HCT116 (cell line): ENCODE measurements around the gene RNH1. TPM values are rescaled to one million over a fixed set of nuclear protein-coding genes. Genes with fewer than 3 reads are reported as not detected.

Experiments used
- ATAC-seq: fragments of 200-7000 bp; cut with Tn5 transposase; 2 replicates; pipeline ENCODE4 v1.9.1; 2020; ENCODE audit warnings: mild to moderate bottlenecking, moderate library complexity
- BruUV-seq: library from RNA; stranded (reverse); fragments of 400-500 nt; replicated peaks from 2 replicates; lab custom pipeline; 2021; lab: Mats Ljungman, UMichigan
- CTCF ChIA-PET: fragments of 300-600 bp; sonication (Branson Sonifier 250); formaldehyde crosslinking; loops from one replicate; lab custom pipeline; 2021; ENCODE audit warnings: antibody characterized with exemption; lab: Charles Lee
- POLR2A ChIA-PET: fragments of 300-600, 350-600 bp; sonication (Branson Sonifier 250); formaldehyde crosslinking; loops from one replicate; lab custom pipeline; 2021; ENCODE audit warnings: antibody characterized with exemption; lab: Charles Lee
- RAD21 ChIA-PET, 2 experiments: fragments of 300-600 bp; sonication (Branson Sonifier 250); formaldehyde crosslinking; loops; one replicate each; lab custom pipeline; 2023; ENCODE audit warnings: low total read pairs in 2 of 2; ENCODE audit not compliant: uncharacterized antibody in 2 of 2, unreplicated experiment in 2 of 2, low non-redundant PET in 1 of 2; lab: Charles Lee
- DNase-seq: peaks from one replicate; pipeline ENCODE4 v3.0.0-alpha.2; 2010; ENCODE audit warnings: low read depth, low spot score
- H2AFZ ChIP-seq: fragments of 200-600 bp; shearing (Covaris generic), sonication (generic); 2 replicates; pipeline ENCODE4 v1.6.1; 2017; ENCODE audit warnings: low read depth, mixed run types, mixed read lengths, antibody characterized with exemption, low read length; ENCODE audit not compliant: poor library complexity, severe bottlenecking
- H3K27ac ChIP-seq: 2 replicates; pipeline ENCODE4 v1.5.1; 2012; ENCODE audit warnings: low read depth, low read length
- H3K27me3 ChIP-seq: fragments of 200-600 bp; sonication (generic); 2 replicates; pipeline ENCODE4 v1.6.1; 2016; ENCODE audit warnings: mixed run types, low read length, mixed read lengths; ENCODE audit not compliant: insufficient read depth
- H3K36me3 ChIP-seq, 2 experiments: fragments of 200-500 bp in 1 of 2; fragments of 200-600 bp in 1 of 2; sonication (Bioruptor generic) in 1 of 2; sonication (generic) in 1 of 2; 2 replicates each; pipeline versions ENCODE4 v1.5.1 to v1.6.1; 2014 to 2016; ENCODE audit warnings: low read length in 2 of 2, inconsistent platforms in 1 of 2, mixed read lengths in 1 of 2, mixed run types in 1 of 2; ENCODE audit not compliant: insufficient read depth in 2 of 2, control insufficient read depth in 1 of 2
- H3K4me1 ChIP-seq, 2 experiments: fragments of 200-600 bp in 1 of 2; sonication (generic) in 1 of 2; 2 replicates each; pipeline versions ENCODE4 v1.5.1 to v1.6.1; 2012 to 2017; ENCODE audit warnings: low read length in 2 of 2, inconsistent platforms in 1 of 2, mild to moderate bottlenecking in 1 of 2, mixed read lengths in 1 of 2, mixed run types in 1 of 2, moderate library complexity in 1 of 2; ENCODE audit not compliant: insufficient read depth in 2 of 2, control insufficient read depth in 1 of 2
- H3K4me2 ChIP-seq: fragments of 200-600 bp; sonication (generic); 2 replicates; pipeline ENCODE4 v1.6.1; 2017; ENCODE audit warnings: mixed run types, low read length, mixed read lengths
- H3K4me3 ChIP-seq, 2 experiments: fragments of 200-600 bp in 1 of 2; sonication (generic) in 1 of 2; replicated peaks in 1 of 2; 2 replicates each; pipeline ENCODE4 v1.5.1; 2011 to 2016; ENCODE audit warnings: low read length in 2 of 2, control low read depth in 1 of 2, low read depth in 1 of 2, mild to moderate bottlenecking in 1 of 2, mixed read lengths in 1 of 2, mixed run types in 1 of 2
- H3K79me2 ChIP-seq: fragments of 200-600 bp; sonication (generic); 2 replicates; pipeline ENCODE4 v1.6.1; 2017; ENCODE audit warnings: mild to moderate bottlenecking, mixed run types, low read length, moderate library complexity, mixed read lengths; ENCODE audit not compliant: insufficient read depth
- H3K9ac ChIP-seq: fragments of 200-600 bp; sonication (generic); 2 replicates; pipeline ENCODE4 v1.6.1; 2016; ENCODE audit warnings: low read length, mixed read lengths
- H3K9me2 ChIP-seq: fragments of 200-600 bp; sonication (generic), shearing (Covaris generic); 2 replicates; pipeline ENCODE4 v1.6.1; 2017; ENCODE audit warnings: mixed run types, mild to moderate bottlenecking, moderate library complexity; ENCODE audit not compliant: insufficient read depth
- H3K9me3 ChIP-seq, 2 experiments: fragments of 200-500 bp in 1 of 2; fragments of 200-600 bp in 1 of 2; sonication (Bioruptor generic) in 1 of 2; sonication (generic) in 1 of 2; 2 replicates each; pipeline ENCODE4 v1.6.1; 2014 to 2017; ENCODE audit warnings: low read length in 2 of 2, mixed read lengths in 2 of 2, inconsistent platforms in 1 of 2, low read depth in 1 of 2, mild to moderate bottlenecking in 1 of 2, mixed run types in 1 of 2, moderate library complexity in 1 of 2; ENCODE audit not compliant: control insufficient read depth in 1 of 2, insufficient read depth in 1 of 2
- H4K20me1 ChIP-seq: fragments of 200-600 bp; sonication (generic), shearing (Covaris generic); 2 replicates; pipeline ENCODE4 v1.6.1; 2017; ENCODE audit warnings: mixed run types, mild to moderate bottlenecking, moderate library complexity; ENCODE audit not compliant: insufficient read depth
- CBX3 ChIP-seq: IDR thresholded peaks from 2 replicates; pipeline ENCODE4 v1.6.1; 2012; ENCODE audit warnings: low read depth
- CEBPB ChIP-seq: IDR thresholded peaks from 2 replicates; pipeline ENCODE4 v1.6.1; 2012; ENCODE audit warnings: low read depth
- ELF1 ChIP-seq: IDR thresholded peaks from 2 replicates; pipeline ENCODE4 v1.6.1; 2012; ENCODE audit warnings: low read depth, borderline replicate concordance
- EZH2phosphoT487 ChIP-seq: fragments of 200-600 bp; IDR thresholded peaks from 2 replicates; pipeline ENCODE4 v1.6.1; 2018; ENCODE audit warnings: antibody characterized with exemption, borderline replicate concordance
- FOSL1 ChIP-seq: IDR thresholded peaks from 2 replicates; pipeline ENCODE4 v1.6.1; 2012; ENCODE audit warnings: low read depth
- JUND ChIP-seq: IDR thresholded peaks from 2 replicates; pipeline ENCODE4 v1.6.1; 2012
- POLR2A ChIP-seq: IDR thresholded peaks from 2 replicates; pipeline ENCODE4 v1.7.0; 2011; ENCODE audit warnings: borderline replicate concordance; ENCODE audit not compliant: insufficient read depth, insufficient read length; ENCODE audit errors: extremely low read depth
- POLR2AphosphoS5 ChIP-seq: IDR thresholded peaks from 2 replicates; pipeline ENCODE4 v1.6.1; 2011; ENCODE audit warnings: mild to moderate bottlenecking, low read depth, low read length, moderate library complexity
- SP1 ChIP-seq: IDR thresholded peaks from 2 replicates; pipeline ENCODE4 v1.6.1; 2012; ENCODE audit warnings: low read depth
- SRF ChIP-seq: IDR thresholded peaks from 2 replicates; pipeline ENCODE4 v1.6.1; 2012; ENCODE audit warnings: low read depth
- TCF7L2 ChIP-seq: IDR thresholded peaks from 2 replicates; pipeline ENCODE4 v1.7.0; 2011; ENCODE audit warnings: borderline replicate concordance, inconsistent platforms; ENCODE audit not compliant: insufficient read depth, insufficient read length; ENCODE audit errors: extremely low read depth
- YY1 ChIP-seq: IDR thresholded peaks from 2 replicates; pipeline ENCODE4 v1.6.1; 2011; ENCODE audit warnings: low read length, low read depth, moderate library complexity, mild to moderate bottlenecking; ENCODE audit not compliant: insufficient replicate concordance; ENCODE audit errors: extremely low read depth
- ZFX ChIP-seq: fragments of 450-650 bp; IDR thresholded peaks from 2 replicates; pipeline ENCODE4 v1.6.1; 2017
- ZNF274 ChIP-seq: fragments of 200-500 bp; sonication (Bioruptor generic); IDR thresholded peaks from 2 replicates; pipeline ENCODE4 v1.6.1; 2014; ENCODE audit warnings: mild to moderate bottlenecking, low read depth, low read length, inconsistent platforms
- intact Hi-C: fragments of 100-400 bp; cut with micrococcal nuclease; formaldehyde crosslinking; loops from 2 replicates; pipeline ENCODE4 v1.10.0; 2022
- total RNA-seq: library from RNA; stranded (reverse); gene quantifications from one replicate; pipeline ENCODE4 v1.2.1, GENCODE V29; 2021; ENCODE audit not compliant: unreplicated experiment
- TF ChIP-seq, protein P1 (sequence below), 3 experiments: fragments of 200-600 bp in 1 of 3; sonication (generic) in 1 of 3; IDR thresholded peaks in 2 of 3; conservative IDR thresholded peaks in 1 of 3; 2 replicates each; pipeline ENCODE4 v1.5.1; 2012 to 2017; ENCODE audit warnings: low read depth in 2 of 3, low read length in 2 of 3, antibody characterized with exemption in 1 of 3, borderline replicate concordance in 1 of 3, control low read depth in 1 of 3, mild to moderate bottlenecking in 1 of 3, mixed read lengths in 1 of 3, mixed run types in 1 of 3, moderate library complexity in 1 of 3; ENCODE audit not compliant: insufficient read depth in 1 of 3

Gene RNH1
- total RNA-seq, 1 experiment from 2014 or later, result 120 TPM

DNA sequence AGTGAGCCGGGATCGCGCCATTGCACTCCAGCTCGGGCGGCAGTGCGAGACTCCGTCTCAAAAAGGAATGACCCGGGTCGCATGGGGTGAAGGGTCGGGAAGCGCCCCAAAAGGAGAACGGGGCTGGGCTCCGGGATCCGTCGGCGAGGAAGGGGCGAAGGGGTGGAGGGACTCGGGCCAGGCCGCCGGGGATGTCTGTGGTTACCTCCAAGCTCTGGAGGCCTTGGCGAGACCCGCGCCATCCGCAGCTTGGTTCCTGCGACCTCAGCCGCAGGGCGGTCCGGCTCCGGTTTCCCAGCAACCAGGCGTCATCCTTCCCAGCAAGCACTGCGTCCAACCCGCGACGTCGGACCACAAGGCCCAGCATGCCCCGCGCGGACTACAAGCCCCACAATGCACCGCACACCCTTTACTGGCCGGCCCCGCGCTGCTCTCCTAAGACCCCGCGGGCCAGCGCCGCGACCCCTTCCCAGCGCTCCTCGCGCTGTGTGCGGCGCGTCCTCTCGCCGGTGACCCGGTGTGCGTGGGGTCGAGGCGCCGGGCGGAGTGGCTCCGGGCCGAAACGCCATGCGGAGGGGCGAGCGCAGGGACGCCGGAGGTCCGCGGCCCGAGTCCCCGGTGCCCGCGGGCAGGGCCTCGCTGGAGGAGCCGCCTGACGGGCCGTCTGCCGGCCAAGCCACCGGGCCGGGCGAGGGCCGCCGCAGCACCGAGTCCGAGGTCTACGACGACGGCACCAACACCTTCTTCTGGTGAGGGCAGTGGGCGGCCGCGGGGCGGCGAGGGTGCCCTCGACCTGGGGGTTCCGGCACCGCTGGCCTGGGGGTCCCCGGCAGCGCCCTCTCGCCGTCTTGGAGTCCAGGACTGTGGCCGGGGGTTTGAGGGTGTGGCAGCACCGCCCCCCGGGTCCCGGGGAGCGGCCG, 56.9 kb downstream of the RNH1 start, which contains the start of gene PTDSS2:
PTDSS2 (plus strand) TSS at position 391 of the 920 bp plus-strand sequence; CDS start at position 568, 177 bp downstream.
- TF ChIP-seq CEBPB, result no peak
- peak; percentile 51 for TF ChIP-seq TCF7L2
- TF ChIP-seq POLR2AphosphoS5, result peak; percentile 89
- no peak for TF ChIP-seq YY1
- TF ChIP-seq FOSL1, result no peak
- no peak for TF ChIP-seq ELF1
- TF ChIP-seq SP1, result no peak
- TF ChIP-seq ZNF274, result no peak
- peak; percentile 94 for TF ChIP-seq ZFX
- no peak for TF ChIP-seq EZH2phosphoT487
- TF ChIP-seq, protein P1, sequence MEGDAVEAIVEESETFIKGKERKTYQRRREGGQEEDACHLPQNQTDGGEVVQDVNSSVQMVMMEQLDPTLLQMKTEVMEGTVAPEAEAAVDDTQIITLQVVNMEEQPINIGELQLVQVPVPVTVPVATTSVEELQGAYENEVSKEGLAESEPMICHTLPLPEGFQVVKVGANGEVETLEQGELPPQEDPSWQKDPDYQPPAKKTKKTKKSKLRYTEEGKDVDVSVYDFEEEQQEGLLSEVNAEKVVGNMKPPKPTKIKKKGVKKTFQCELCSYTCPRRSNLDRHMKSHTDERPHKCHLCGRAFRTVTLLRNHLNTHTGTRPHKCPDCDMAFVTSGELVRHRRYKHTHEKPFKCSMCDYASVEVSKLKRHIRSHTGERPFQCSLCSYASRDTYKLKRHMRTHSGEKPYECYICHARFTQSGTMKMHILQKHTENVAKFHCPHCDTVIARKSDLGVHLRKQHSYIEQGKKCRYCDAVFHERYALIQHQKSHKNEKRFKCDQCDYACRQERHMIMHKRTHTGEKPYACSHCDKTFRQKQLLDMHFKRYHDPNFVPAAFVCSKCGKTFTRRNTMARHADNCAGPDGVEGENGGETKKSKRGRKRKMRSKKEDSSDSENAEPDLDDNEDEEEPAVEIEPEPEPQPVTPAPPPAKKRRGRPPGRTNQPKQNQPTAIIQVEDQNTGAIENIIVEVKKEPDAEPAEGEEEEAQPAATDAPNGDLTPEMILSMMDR (IDR thresholded peaks at IDR 0.05 in 2 of 3, conservative IDR thresholded peaks at IDR 0.05 in 1 of 3; ENCODE audit: borderline replicate concordance in 1 of 3, insufficient read depth in 1 of 3, low read depth in 2 of 3, low read length in 2 of 3), result no peak
- TF ChIP-seq JUND, result no peak
- no peak for TF ChIP-seq CBX3
- TF ChIP-seq POLR2A, result peak; percentile 75
- no peak for TF ChIP-seq SRF
- peak within 1 kb of the TSS; percentile 98 for H3K27ac ChIP-seq
- peaks cover 60% of the 10 kb centered on the region for H3K79me2 ChIP-seq
- ChIA-PET RAD21 (interaction anchor here in 1 of 2 experiments (0.6 to 1.2 kb wide), 2 partner anchors 8 to 56 kb away, joined by 3 read pairs; partner anchors contain the start of genes ANO9 and PKP3), CTCF (interaction anchor here (1.4 to 3.0 kb wide), 3 partner anchors 9 to 43 kb away, joined by 4 to 31 read pairs (median 11); no protein-coding TSS in a partner anchor), POLR2A (interaction anchor here (1.2 to 2.4 kb wide), 2 partner anchors 10 to 43 kb away, joined by 3 to 10 read pairs; no protein-coding TSS in a partner anchor)
- no peaks in the 10 kb centered on the region for H4K20me1 ChIP-seq
- H3K27me3 ChIP-seq, result no peaks in the 10 kb centered on the region
- DNase-seq (peak; percentile 91), ATAC-seq (peak; percentile 78)
- H3K4me1 ChIP-seq, result peaks cover 19 to 34% of the 10 kb centered on the region in 2 experiments
- H2AFZ ChIP-seq, result no peak within 1 kb of the TSS
- H3K9me3 ChIP-seq, result no peaks in the 10 kb centered on the region
- peak within 1 kb of the TSS; percentile 85 for H3K4me2 ChIP-seq
- peak within 1 kb of the TSS; percentile 82 to 86 for H3K4me3 ChIP-seq
- BruUV-seq, result no TSS peak
- intact Hi-C loops, result loop anchor here (5.0 kb wide), 3 partner anchors 43 to 213 kb away; partner anchors contain the start of genes PSMD13, RNH1 and SIRT3
- peaks cover 11 to 21% of the 10 kb centered on the region in 2 experiments; a peak in 3 of 4 replicates for H3K36me3 ChIP-seq
- peak within 1 kb of the TSS; percentile 88 for H3K9ac ChIP-seq
- no peaks in the 10 kb centered on the region for H3K9me2 ChIP-seq
